Activated CD8-positive, alpha-beta T cell treated with anti-CD3 and anti-CD28 coated beads for 36 hours (primary cell): ENCODE measurements around the gene ACAD9. TPM values are rescaled to one million over a fixed set of nuclear protein-coding genes. Genes with fewer than 3 reads are reported as not detected.
"Not testable (repeated sequence)": the region's sequence is repeated elsewhere in the genome, so short reads cannot be mapped to it uniquely, and the experiment has no call there.

Experiments used
- ATAC-seq: fragments of 200-7000 bp; cut with Tn5 transposase; one replicate; pipeline ENCODE4 v1.10.0; 2021; ENCODE audit warnings: mild to moderate bottlenecking, moderate library complexity
- CTCF ChIA-PET: fragments of 350-600 bp; sonication (Branson Sonifier 250); formaldehyde crosslinking; loops from one replicate; lab custom pipeline; 2021; ENCODE audit warnings: antibody characterized with exemption; lab: Charles Lee
- POLR2A ChIA-PET: fragments of 350-600 bp; sonication (Branson Sonifier 250); formaldehyde crosslinking; loops from one replicate; lab custom pipeline; 2021; ENCODE audit warnings: antibody characterized with exemption; lab: Charles Lee
- DNase-seq: peaks from one replicate; pipeline ENCODE4 v3.0.0-alpha.2; 2020
- H3K27ac Mint-ChIP-seq: one replicate; pipeline ENCODE4 v1.8.0; 2021; ENCODE audit warnings: mild to moderate bottlenecking, mixed read lengths
- H3K27me3 Mint-ChIP-seq: one replicate; pipeline ENCODE4 v1.8.0; 2021; ENCODE audit warnings: mixed read lengths
- H3K36me3 Mint-ChIP-seq: one replicate; pipeline ENCODE4 v1.8.0; 2021; ENCODE audit warnings: low read depth, mixed read lengths
- H3K4me1 Mint-ChIP-seq: one replicate; pipeline ENCODE4 v1.8.0; 2021; ENCODE audit warnings: low read depth, mixed read lengths
- H3K4me3 Mint-ChIP-seq: one replicate; pipeline ENCODE4 v1.8.0; 2021; ENCODE audit warnings: mild to moderate bottlenecking, moderate library complexity, mixed read lengths
- H3K9me3 Mint-ChIP-seq: one replicate; pipeline ENCODE4 v1.8.0; 2021; ENCODE audit warnings: mixed read lengths
- CTCF ChIP-seq: fragments of 200-600 bp; IDR thresholded peaks from one replicate; pipeline ENCODE4 v1.8.0; 2022; ENCODE audit warnings: antibody characterized with exemption, mild to moderate bottlenecking
- intact Hi-C: fragments of 100-400 bp; cut with micrococcal nuclease; formaldehyde crosslinking; loops from one replicate; pipeline ENCODE4 v1.10.0; 2022
- total RNA-seq, 2 experiments: library from RNA; stranded (reverse); gene quantifications; one replicate each; pipeline ENCODE4 v1.2.3, GENCODE V29; 2021

The ACAD9 gene
- total RNA-seq, 2 experiments from 2014 or later, result 50.1 to 50.5 TPM

DNA sequence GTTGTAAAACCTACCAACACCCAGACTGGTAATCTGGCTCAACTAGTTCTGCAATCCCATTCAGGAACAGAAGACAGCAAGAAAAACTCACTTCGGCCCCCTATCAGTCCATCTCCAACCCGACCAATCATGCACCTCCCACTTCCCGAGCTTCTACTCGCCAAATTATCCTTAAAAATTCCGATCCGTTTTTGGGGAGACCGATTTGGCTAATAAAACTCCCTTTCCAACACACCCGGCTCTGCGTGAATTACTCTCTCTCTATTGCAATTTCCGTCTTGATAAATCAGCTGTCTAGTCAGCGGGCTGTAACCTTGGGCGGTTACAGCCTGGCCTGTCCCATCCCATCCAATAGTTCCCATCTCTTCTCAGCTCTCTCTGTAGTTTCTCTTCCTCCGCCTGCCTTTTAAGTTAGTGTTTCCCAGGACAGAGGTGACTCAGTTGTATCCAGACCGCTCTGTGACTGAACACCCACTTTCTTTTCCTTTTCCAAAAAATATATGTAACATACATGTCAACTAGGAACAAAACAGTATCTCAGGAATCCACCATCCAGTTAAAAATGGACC is 780 bp upstream of the ACAD9 start:
- DNase-seq (peak; percentile 32), ATAC-seq (peak; percentile 18)
- intact Hi-C loops, result loop anchor here (2.0 kb wide), 1 partner anchor 228 kb away; the partner anchor contains the start of gene RPN1
- ChIA-PET CTCF (interaction anchor here (0.9 to 6.7 kb wide), 17 partner anchors 9 to 438 kb away, joined by 3 to 34 read pairs (median 5); partner anchors contain the start of gene CFAP92), POLR2A (interaction anchor here (0.6 to 2.7 kb wide), 27 partner anchors 8 to 708 kb away, joined by 3 to 13 read pairs (median 4); partner anchors contain the start of gene RPN1)
- Mint-ChIP-seq H3K9me3 (no peaks in the 10 kb centered on the region), H3K4me1 (peaks cover 48% of the 10 kb centered on the region), H3K27me3 (no peaks in the 10 kb centered on the region), H3K27ac (peak overlapping the region; percentile 97), H3K4me3 (peak overlapping the region; percentile 92), H3K36me3 (peaks cover 28% of the 10 kb centered on the region)
- no peak for TF ChIP-seq CTCF

DNA sequence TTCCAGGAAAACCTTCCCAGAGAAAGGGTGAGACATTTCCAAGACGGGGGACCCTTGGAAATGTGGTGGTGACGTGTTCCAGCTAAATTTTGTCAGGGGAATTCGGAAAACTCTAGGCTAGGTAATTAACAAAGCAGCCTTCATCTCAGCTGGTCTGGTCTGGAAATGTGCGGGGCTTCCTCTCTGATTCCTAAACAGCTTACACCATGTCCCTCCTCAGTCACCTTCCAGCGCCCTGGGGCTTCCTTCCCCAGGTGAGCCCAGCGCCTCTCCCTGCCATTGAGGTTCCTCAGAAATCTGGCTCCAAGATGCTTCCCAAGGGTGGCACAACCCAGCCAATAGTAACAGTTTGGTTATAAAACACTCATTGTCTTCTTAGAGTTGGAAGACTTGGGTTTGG is 571 bp downstream of the ACAD9 start:
- Mint-ChIP-seq H3K9me3 (no peaks in the 10 kb centered on the region), H3K27me3 (no peaks in the 10 kb centered on the region), H3K4me3 (peak overlapping the region; percentile 92), H3K4me1 (peaks cover 49% of the 10 kb centered on the region), H3K27ac (peak overlapping the region; percentile 97), H3K36me3 (peaks cover 36% of the 10 kb centered on the region)
- ATAC-seq, result no peak
- POLR2A ChIA-PET, result interaction anchor here (1.0 to 2.7 kb wide), 11 partner anchors 10 to 434 kb away, joined by 3 to 13 read pairs (median 5); no protein-coding TSS in a partner anchor
- no peak for TF ChIP-seq CTCF
- intact Hi-C loops, result loop anchor here (2.0 kb wide), 1 partner anchor 229 kb away; the partner anchor contains the start of gene RPN1
- no peak for DNase-seq
- CTCF ChIA-PET, result interaction anchor here (0.7 to 6.7 kb wide), 9 partner anchors 10 to 437 kb away, joined by 3 to 34 read pairs (median 5); a partner anchor contains a TSS

- ATAC-seq, H3K9me3 Mint-ChIP-seq, intact Hi-C loops, H3K27me3 Mint-ChIP-seq, DNase-seq: not testable (repeated sequence)
- Mint-ChIP-seq H3K4me3 (peak overlapping the region; percentile 92), H3K36me3 (peaks cover 37% of the 10 kb centered on the region), H3K4me1 (peaks cover 48% of the 10 kb centered on the region), H3K27ac (peak overlapping the region; percentile 97)
- ChIA-PET POLR2A (interaction anchor here (1.0 to 2.2 kb wide), 5 partner anchors 9 to 433 kb away, joined by 3 to 9 read pairs (median 3); no protein-coding TSS in a partner anchor), CTCF (interaction anchor here (0.9 to 6.7 kb wide), 8 partner anchors 9 to 436 kb away, joined by 3 to 34 read pairs (median 8); a partner anchor contains a TSS)
These were observed 1.0 kb downstream of the ACAD9 start for GRCh38 chr3:128880455-128880854.

- H3K9me3 Mint-ChIP-seq, result no peaks in the 10 kb centered on the region
- H3K36me3 Mint-ChIP-seq, result peaks cover 37% of the 10 kb centered on the region
- intact Hi-C loops, result no loop called here
- no peaks in the 10 kb centered on the region for H3K27me3 Mint-ChIP-seq
- H3K4me3 Mint-ChIP-seq, result peak overlapping the region; percentile 37
- TF ChIP-seq CTCF, result no peak
- CTCF ChIA-PET, result interaction anchor here (5.7 to 6.7 kb wide), 2 partner anchors 201 to 264 kb away, joined by 33 to 34 read pairs; no protein-coding TSS in a partner anchor
- POLR2A ChIA-PET, result interaction anchor here (1.4 kb wide), 1 partner anchor 16 kb away, joined by 3 read pairs; no protein-coding TSS in a partner anchor
- peaks cover 41% of the 10 kb centered on the region for H3K4me1 Mint-ChIP-seq
- peak overlapping the region; percentile 4 for H3K27ac Mint-ChIP-seq
- ATAC-seq, result no peak
- no peak for DNase-seq
These were observed 2.2 kb downstream of the ACAD9 start for GRCh38 chr3:128881576-128881975.

DNA sequence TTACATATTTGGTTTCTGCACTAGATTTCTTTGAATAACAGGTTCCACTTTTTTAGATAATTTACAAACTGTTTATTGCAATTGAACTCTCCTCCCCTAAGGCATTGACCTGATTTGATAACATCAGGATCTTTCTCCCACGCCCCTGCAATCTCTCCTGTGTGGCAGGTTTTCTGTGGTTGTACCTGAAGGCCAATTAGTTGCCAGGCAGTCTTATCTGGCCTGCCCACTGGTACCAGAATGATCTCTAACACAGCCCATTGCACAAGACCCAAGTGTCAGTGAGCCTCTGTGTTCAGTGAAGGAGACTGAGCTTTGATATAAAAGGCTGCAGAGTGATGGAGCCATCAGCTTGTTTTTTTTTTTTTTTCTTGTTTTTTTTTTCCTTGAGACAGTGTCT is 3.3 kb downstream of the ACAD9 start:
- Mint-ChIP-seq H3K4me1 (peaks cover 35% of the 10 kb centered on the region), H3K27me3 (no peaks in the 10 kb centered on the region), H3K4me3 (no peak overlapping the region), H3K9me3 (no peaks in the 10 kb centered on the region), H3K27ac (no peak overlapping the region), H3K36me3 (peaks cover 36% of the 10 kb centered on the region)
- DNase-seq (no peak), ATAC-seq (no peak)
- TF ChIP-seq CTCF, result no peak
- POLR2A ChIA-PET, result interaction anchor here (1.4 kb wide), 1 partner anchor 15 kb away, joined by 3 read pairs; no protein-coding TSS in a partner anchor
- CTCF ChIA-PET, result no interaction called here
- intact Hi-C loops, result no loop called here
